Measurements from ENCODE around the gene GTF3C1. TPM values are rescaled to one million over a fixed set of nuclear protein-coding genes. Genes with fewer than 3 reads are reported as not detected.

GTF3C1 gene
- total and polyA plus RNA-seq, 2 of the 8 experiments (the other 6 are each of a cell fraction or from before 2014, with no cell fraction given) = 89.3 to 126 TPM

DNA sequence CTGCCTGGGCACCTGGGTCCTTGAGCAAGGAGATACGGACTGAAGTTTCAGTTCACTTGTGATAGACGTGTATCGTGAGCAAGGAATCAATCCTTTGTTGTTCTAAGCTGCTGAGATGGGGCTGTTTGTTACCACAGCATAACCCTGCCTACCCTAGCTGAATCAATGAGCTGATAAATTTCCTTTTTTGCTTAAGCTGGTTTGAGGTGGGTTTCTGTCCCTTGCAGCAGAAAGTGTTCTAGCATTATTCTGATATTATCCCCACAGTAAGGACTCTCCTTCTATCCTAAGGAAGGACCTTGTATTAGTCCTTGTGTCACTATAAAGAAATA lies 96.3 kb downstream of the GTF3C1 start:
- no peak for FAIRE-seq
- no peak for TF ChIP-seq RAD21 (IDR thresholded peaks at IDR 0.05 in 1 of 2, conservative IDR thresholded peaks at IDR 0.05 in 1 of 2; ENCODE audit: low read depth in 2 of 2, low read length in 2 of 2)
- TF ChIP-seq, protein P1, sequence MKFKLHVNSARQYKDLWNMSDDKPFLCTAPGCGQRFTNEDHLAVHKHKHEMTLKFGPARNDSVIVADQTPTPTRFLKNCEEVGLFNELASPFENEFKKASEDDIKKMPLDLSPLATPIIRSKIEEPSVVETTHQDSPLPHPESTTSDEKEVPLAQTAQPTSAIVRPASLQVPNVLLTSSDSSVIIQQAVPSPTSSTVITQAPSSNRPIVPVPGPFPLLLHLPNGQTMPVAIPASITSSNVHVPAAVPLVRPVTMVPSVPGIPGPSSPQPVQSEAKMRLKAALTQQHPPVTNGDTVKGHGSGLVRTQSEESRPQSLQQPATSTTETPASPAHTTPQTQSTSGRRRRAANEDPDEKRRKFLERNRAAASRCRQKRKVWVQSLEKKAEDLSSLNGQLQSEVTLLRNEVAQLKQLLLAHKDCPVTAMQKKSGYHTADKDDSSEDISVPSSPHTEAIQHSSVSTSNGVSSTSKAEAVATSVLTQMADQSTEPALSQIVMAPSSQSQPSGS (IDR thresholded peaks at IDR 0.05; ENCODE audit: low read length) = no peak
- no peak for TF ChIP-seq SIRT6 (IDR thresholded peaks at IDR 0.05; ENCODE audit: low read length)
- no peak for TF ChIP-seq CBX5 (IDR thresholded peaks at IDR 0.05; ENCODE audit: low read depth, low read length)
- no peak for TF ChIP-seq EGR1 (IDR thresholded peaks at IDR 0.05; ENCODE audit: borderline replicate concordance, low read depth, low read length)
- no peak for TF ChIP-seq CHD2 (IDR thresholded peaks at IDR 0.05; ENCODE audit: low read length)
- no peak for TF ChIP-seq TAF7 (optimal IDR thresholded peaks at IDR 0.05; ENCODE audit: borderline replicate concordance, low read depth, low read length)
- no peak for TF ChIP-seq YY1 (IDR thresholded peaks at IDR 0.05; ENCODE audit: low read depth, low read length)
- TF ChIP-seq, protein P2, sequence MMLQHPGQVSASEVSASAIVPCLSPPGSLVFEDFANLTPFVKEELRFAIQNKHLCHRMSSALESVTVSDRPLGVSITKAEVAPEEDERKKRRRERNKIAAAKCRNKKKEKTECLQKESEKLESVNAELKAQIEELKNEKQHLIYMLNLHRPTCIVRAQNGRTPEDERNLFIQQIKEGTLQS (IDR thresholded peaks at IDR 0.05; ENCODE audit: insufficient read depth, low read depth, low read length) = no peak
- no peak for TF ChIP-seq SP1 (IDR thresholded peaks at IDR 0.05; ENCODE audit: low read depth, low read length)
- TF ChIP-seq, protein P3, sequence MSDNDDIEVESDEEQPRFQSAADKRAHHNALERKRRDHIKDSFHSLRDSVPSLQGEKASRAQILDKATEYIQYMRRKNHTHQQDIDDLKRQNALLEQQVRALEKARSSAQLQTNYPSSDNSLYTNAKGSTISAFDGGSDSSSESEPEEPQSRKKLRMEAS (IDR thresholded peaks at IDR 0.05) = no peak
- TF ChIP-seq BCL11A (IDR thresholded peaks at IDR 0.05; ENCODE audit: low read depth in 2 of 2, low read length in 2 of 2) = no peak

More for the DNA sequence above, 96.3 kb downstream of the GTF3C1 start:
- Histone ChIP-seq H2BK12ac (ENCODE audit: low read depth, low read length) (no peak overlapping the region), H2AFZ (ENCODE audit: low read length) (no peak overlapping the region), H4K91ac (replicated peaks; ENCODE audit: insufficient read length, low read length) (no peak overlapping the region), H2BK5ac (ENCODE audit: low read depth, low read length) (no peak overlapping the region), H3K4me2 (ENCODE audit: insufficient read depth in 1 of 2, low read depth in 2 of 2, low read length in 2 of 2) (no peak overlapping the region), H3K18ac (ENCODE audit: extremely low read depth, low read length) (no peak overlapping the region), H3K23me2 (ENCODE audit: low read depth, low read length) (no peaks in the 10 kb centered on the region; the same call in 1 of the 2 replicates), H4K8ac (ENCODE audit: extremely low read depth, insufficient read depth, low read length) (no peak overlapping the region), H3K36me3 (ENCODE audit: control insufficient read depth in 2 of 4, insufficient read depth in 4 of 4, low read length in 3 of 4) (no peaks in the 10 kb centered on the region), H2BK15ac (ENCODE audit: low read length) (no peak overlapping the region), H2BK120ac (replicated peaks; ENCODE audit: low read depth, low read length) (no peak overlapping the region), H3K27ac (ENCODE audit: low read depth, low read length) (no peak overlapping the region), H3K79me1 (ENCODE audit: low read depth, low read length) (no peaks in the 10 kb centered on the region), H3K4me3 (ENCODE audit: extremely low read depth in 1 of 4, insufficient read depth in 2 of 4, low read depth in 3 of 4, low read length in 4 of 4) (no peak overlapping the region), H3K79me2 (ENCODE audit: control insufficient read depth in 1 of 2, insufficient read depth in 2 of 2, low read length in 2 of 2) (no peaks in the 10 kb centered on the region), H2AK5ac (ENCODE audit: low read depth, low read length) (no peak overlapping the region), H3K23ac (ENCODE audit: insufficient read length) (no peak overlapping the region), H3K9me3 (ENCODE audit: insufficient read depth in 2 of 2, low read depth in 1 of 2, low read length in 1 of 2) (no peaks in the 10 kb centered on the region), H4K20me1 (replicated peaks in 1 of 2; ENCODE audit: control insufficient read depth in 1 of 2, insufficient read depth in 2 of 2, low read length in 2 of 2) (peaks cover 0 to 2% of the 10 kb centered on the region in 2 experiments), H3K56ac (replicated peaks; ENCODE audit: insufficient read length, low read depth, low read length) (no peak overlapping the region), H3K27me3 (replicated peaks in 1 of 4; ENCODE audit: control insufficient read depth in 3 of 4, extremely low read depth in 1 of 4, insufficient read depth in 3 of 4, low read length in 3 of 4) (no peaks in the 10 kb centered on the region; a peak in 1 of 7 replicates), H2BK20ac (ENCODE audit: low read length) (no peak overlapping the region), H3K14ac (ENCODE audit: insufficient read length) (no peak overlapping the region), H3K4ac (replicated peaks; ENCODE audit: insufficient read length, low read depth, low read length) (no peak overlapping the region), H3K9ac (replicated peaks in 1 of 4; ENCODE audit: extremely low read depth in 1 of 4, low read depth in 3 of 4, low read length in 3 of 4) (no peak overlapping the region), H3K4me1 (replicated peaks in 1 of 4; ENCODE audit: control insufficient read depth in 3 of 4, insufficient read depth in 4 of 4, low read length in 3 of 4) (peaks cover 0 to 2% (median 0%) of the 10 kb centered on the region in 4 experiments; a peak in 1 of 7 replicates), H4K5ac (ENCODE audit: insufficient read length, low read depth, low read length) (no peak overlapping the region)
- ChIA-PET CTCF (ENCODE audit: partially characterized antibody) (interaction anchor here (1.0 to 2.1 kb wide), 7 partner anchors 13 to 272 kb away, joined by 3 to 7 read pairs (median 3); no protein-coding TSS in a partner anchor), POLR2A (ENCODE audit: partially characterized antibody) (interaction anchor here (1.0 kb wide), 1 partner anchor 42 kb away, joined by 4 read pairs; no protein-coding TSS in a partner anchor)
- WGBS, 2 experiments (ENCODE audit: extremely low coverage in 1 of 2, insufficient coverage in 1 of 2, insufficient read length in 1 of 2, insufficient replicate concordance in 2 of 2, low coverage in 1 of 2, low lambda C conversion rate in 2 of 2, missing lambda C conversion rate in 1 of 2) = 96% methylated on average over 3 of the region's 3 CpGs; no CpG with 5 or more reads in 1 of the 2 experiments
- no peak for DNase-seq (ENCODE audit: low read depth in 1 of 2, low spot score in 2 of 2)
